RKO (cell line): ENCODE results near the gene MPHOSPH6.
A peak's percentile ranks its signal among the peaks of the same experiment; 100 is the strongest.
"Not testable (repeated sequence)": the region's sequence is repeated elsewhere in the genome, so short reads cannot be mapped to it uniquely, and the experiment has no call there.

ENCODE experiments used
- DNase-seq: peaks from one replicate; pipeline ENCODE4 v3.0.0-alpha.2; 2016; ENCODE audit warnings: low spot score

The MPHOSPH6 gene

GRCh38 chr16:82169861-82170845 is at the start of gene MPHOSPH6:
Gene MPHOSPH6 (minus strand): TSS chr16:82170224. CDS start chr16:82170175, 49 bp downstream.
- peak; percentile 91 for DNase-seq

- no peak for DNase-seq
Measured at GRCh38 chr16:82219298-82219697, 49.3 kb upstream of the MPHOSPH6 start.

GRCh38 chr16:82209314-82209713 is 39.3 kb upstream of the MPHOSPH6 start:
- DNase-seq: not testable (repeated sequence)

- DNase-seq: no peak
Measured at GRCh38 chr16:82203198-82203597, 33.2 kb upstream of the MPHOSPH6 start.

GRCh38 chr16:82201926-82202325 is 31.9 kb upstream of the MPHOSPH6 start:
- DNase-seq: no peak

GRCh38 chr16:82201351-82201750 is 31.3 kb upstream of the MPHOSPH6 start:
- no peak for DNase-seq

GRCh38 chr16:82199209-82199608 is 29.2 kb upstream of the MPHOSPH6 start:
- DNase-seq: no peak

GRCh38 chr16:82197540-82198240 is 27.7 kb upstream of the MPHOSPH6 start:
- no peak for DNase-seq

- no peak for DNase-seq
Measured at GRCh38 chr16:82195917-82196494, 26.0 kb upstream of the MPHOSPH6 start.

- no peak for DNase-seq
Measured at GRCh38 chr16:82194086-82194485, 24.1 kb upstream of the MPHOSPH6 start.

GRCh38 chr16:82192665-82193064 is 22.6 kb upstream of the MPHOSPH6 start:
- peak; percentile 88 for DNase-seq

- DNase-seq: no peak
Measured at GRCh38 chr16:82190386-82190785, 20.4 kb upstream of the MPHOSPH6 start.

GRCh38 chr16:82187829-82188228 is 17.8 kb upstream of the MPHOSPH6 start:
- DNase-seq: no peak

- no peak for DNase-seq
Measured at GRCh38 chr16:82185012-82185411, 15.0 kb upstream of the MPHOSPH6 start.

GRCh38 chr16:82184213-82184612 is 14.2 kb upstream of the MPHOSPH6 start:
- no peak for DNase-seq

GRCh38 chr16:82183004-82183397 is 13.0 kb upstream of the MPHOSPH6 start:
- no peak for DNase-seq

- DNase-seq: no peak
Measured at GRCh38 chr16:82182266-82183003, 12.4 kb upstream of the MPHOSPH6 start.

GRCh38 chr16:82181461-82182185 is 11.6 kb upstream of the MPHOSPH6 start:
- DNase-seq: no peak

- no peak for DNase-seq
Measured at GRCh38 chr16:82178352-82178751, 8.3 kb upstream of the MPHOSPH6 start.

GRCh38 chr16:82177555-82177954 is 7.5 kb upstream of the MPHOSPH6 start:
- no peak for DNase-seq

GRCh38 chr16:82176204-82176603 is 6.2 kb upstream of the MPHOSPH6 start:
- no peak for DNase-seq
